Thyroid gland (tissue), 4 donors: ENCODE data around the gene TOX3. TPM values are rescaled to one million over a fixed set of nuclear protein-coding genes. Genes with fewer than 3 reads are reported as not detected.

Experiments
- DNase-seq, 2 donors: peaks; one replicate each; pipeline ENCODE4 v3.0.0-alpha.2; 2019
- H3K27ac ChIP-seq, 3 donors: fragments of 200-600 bp; sonication (generic); 1 replicate in 2 of 3; 2 replicates in 1 of 3; pipeline ENCODE4 v1.5.1; 2016 to 2019; ENCODE audit warnings: mild to moderate bottlenecking in 1 of 3, moderate library complexity in 1 of 3
- H3K27me3 ChIP-seq: fragments of 200-600 bp; sonication (generic); one replicate; pipeline ENCODE4 v1.5.1; 2019
- H3K36me3 ChIP-seq, 2 donors: fragments of 200-600 bp; sonication (generic); one replicate each; pipeline ENCODE4 v1.5.1; 2016 to 2019
- H3K4me1 ChIP-seq, 2 donors: fragments of 200-600 bp; sonication (generic); one replicate each; pipeline ENCODE4 v1.5.1; 2017 to 2019
- H3K4me3 ChIP-seq, 3 donors: fragments of 200-600 bp; sonication (generic); replicated peaks in 1 of 3; 1 replicate in 2 of 3; 2 replicates in 1 of 3; pipeline ENCODE4 v1.5.1; 2016; ENCODE audit warnings: mild to moderate bottlenecking in 1 of 3
- H3K9me3 ChIP-seq: fragments of 200-600 bp; sonication (generic); one replicate; pipeline ENCODE4 v1.5.1; 2017
- POLR2A ChIP-seq, 2 donors: fragments of 450-650 bp; IDR thresholded peaks; one replicate each; pipeline ENCODE4 v1.6.1; 2017; ENCODE audit warnings: antibody characterized with exemption in 2 of 2, mild to moderate bottlenecking in 2 of 2, moderate library complexity in 1 of 2
- WGBS, 2 donors: methylation state at CpG; one replicate each; pipeline ENCODE4 v1.1.5; 2017; 5-methylcytosine and 5-hydroxymethylcytosine counted together
- intact Hi-C: fragments of 100-400 bp; cut with DNase I; formaldehyde crosslinking; loops from one replicate; pipeline ENCODE4 v1.15.1; 2023
- total RNA-seq, 4 donors: library from RNA; depleted of rRNA; stranded (reverse); fragments of >200 nt; gene quantifications; one replicate each; pipeline ENCODE4 v1.2.3, GENCODE V29; 2016
- TF ChIP-seq, protein P1 (sequence below), 6 experiments: fragments of 200-600 bp in 3 of 6; fragments of 450-650 bp in 3 of 6; sonication (generic) in 3 of 6; IDR thresholded peaks; one replicate each; pipeline ENCODE4 v1.5.1; 2016 to 2019; ENCODE audit warnings: antibody characterized with exemption in 6 of 6, mild to moderate bottlenecking in 2 of 6, inconsistent platforms in 1 of 6, moderate library complexity in 1 of 6

The TOX3 gene
- total RNA-seq, 4 donors from 2014 or later: not detected

DNA sequence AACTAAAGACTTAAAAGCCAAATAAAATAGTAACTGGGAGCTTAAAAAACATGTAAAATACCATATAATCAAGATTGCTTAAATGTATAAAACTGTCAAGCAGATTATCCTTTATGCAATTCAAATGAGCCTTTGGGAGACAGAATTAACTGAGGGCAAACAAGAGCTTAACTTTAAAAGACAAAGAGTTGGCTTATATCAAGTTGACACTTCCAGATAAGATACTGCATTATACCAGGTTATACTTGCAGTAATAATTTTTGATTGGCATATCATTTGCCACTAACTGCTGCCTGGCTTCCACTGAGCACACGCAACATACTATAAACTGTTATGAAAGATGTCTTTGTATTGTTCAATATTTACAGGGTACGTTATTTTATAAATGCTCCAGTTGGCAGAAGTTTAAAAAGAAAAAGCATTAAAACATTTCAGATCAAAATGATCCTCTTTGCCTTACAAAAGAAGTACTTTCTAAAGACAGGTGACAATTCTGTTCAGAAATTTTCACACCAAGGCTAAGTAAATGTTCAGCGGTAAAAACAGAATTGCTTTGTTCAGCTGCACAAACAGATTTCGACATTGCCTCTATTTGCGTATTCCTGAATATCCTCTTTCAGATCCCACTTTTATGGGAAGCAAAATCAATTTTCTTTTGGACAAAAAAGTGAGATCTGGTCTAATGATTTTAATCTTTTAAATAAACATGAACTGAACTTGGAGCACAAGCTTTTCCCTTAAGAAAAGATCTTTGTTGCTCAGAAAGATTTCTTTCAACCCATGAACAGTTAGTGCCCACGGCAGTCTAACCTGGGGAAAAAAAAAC is 50.7 kb downstream of the TOX3 start:
- DNase-seq: no peak
- H3K36me3 ChIP-seq: no peaks in the 10 kb centered on the region
- 80 to 82% methylated on average over 6 of the region's 6 CpGs for WGBS, 2 donors
- H3K9me3 ChIP-seq: no peaks in the 10 kb centered on the region
- H3K27ac ChIP-seq: no peak overlapping the region
- TF ChIP-seq, protein P1, sequence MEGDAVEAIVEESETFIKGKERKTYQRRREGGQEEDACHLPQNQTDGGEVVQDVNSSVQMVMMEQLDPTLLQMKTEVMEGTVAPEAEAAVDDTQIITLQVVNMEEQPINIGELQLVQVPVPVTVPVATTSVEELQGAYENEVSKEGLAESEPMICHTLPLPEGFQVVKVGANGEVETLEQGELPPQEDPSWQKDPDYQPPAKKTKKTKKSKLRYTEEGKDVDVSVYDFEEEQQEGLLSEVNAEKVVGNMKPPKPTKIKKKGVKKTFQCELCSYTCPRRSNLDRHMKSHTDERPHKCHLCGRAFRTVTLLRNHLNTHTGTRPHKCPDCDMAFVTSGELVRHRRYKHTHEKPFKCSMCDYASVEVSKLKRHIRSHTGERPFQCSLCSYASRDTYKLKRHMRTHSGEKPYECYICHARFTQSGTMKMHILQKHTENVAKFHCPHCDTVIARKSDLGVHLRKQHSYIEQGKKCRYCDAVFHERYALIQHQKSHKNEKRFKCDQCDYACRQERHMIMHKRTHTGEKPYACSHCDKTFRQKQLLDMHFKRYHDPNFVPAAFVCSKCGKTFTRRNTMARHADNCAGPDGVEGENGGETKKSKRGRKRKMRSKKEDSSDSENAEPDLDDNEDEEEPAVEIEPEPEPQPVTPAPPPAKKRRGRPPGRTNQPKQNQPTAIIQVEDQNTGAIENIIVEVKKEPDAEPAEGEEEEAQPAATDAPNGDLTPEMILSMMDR (IDR thresholded peaks at IDR 0.05): no peak
- TF ChIP-seq POLR2A (IDR thresholded peaks at IDR 0.05): no peak
- intact Hi-C loops: no loop called here
- H3K4me3 ChIP-seq: no peak overlapping the region
- no peaks in the 10 kb centered on the region for H3K27me3 ChIP-seq
- no peaks in the 10 kb centered on the region for H3K4me1 ChIP-seq

DNA sequence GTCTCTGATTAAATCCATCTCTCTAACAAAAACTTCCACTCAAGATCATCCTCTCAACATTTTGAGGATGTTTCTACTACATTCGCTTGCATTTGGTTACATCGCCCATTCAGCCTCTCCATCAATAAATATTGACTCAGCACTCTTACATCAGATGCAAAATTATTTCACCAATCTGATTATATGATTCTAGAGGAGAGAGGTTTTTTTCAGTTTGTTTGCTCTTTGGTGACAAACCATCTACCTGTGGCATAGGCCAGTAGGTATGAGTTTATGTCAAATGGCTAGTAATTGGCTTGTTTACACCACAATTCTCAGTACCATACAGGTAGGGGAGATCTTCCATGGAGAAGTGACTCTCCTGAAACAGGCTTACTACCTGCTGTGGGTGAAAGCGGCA is 52.3 kb downstream of the TOX3 start:
- DNase-seq: no peak
- H3K27ac ChIP-seq: no peak overlapping the region
- no peak overlapping the region for H3K4me3 ChIP-seq
- no peaks in the 10 kb centered on the region for H3K27me3 ChIP-seq
- H3K4me1 ChIP-seq: no peaks in the 10 kb centered on the region
- no peaks in the 10 kb centered on the region for H3K36me3 ChIP-seq
- WGBS, 2 donors: 89 to 92% methylated on average over 3 of the region's 3 CpGs
- TF ChIP-seq POLR2A (IDR thresholded peaks at IDR 0.05): no peak
- TF ChIP-seq, protein P1 (IDR thresholded peaks at IDR 0.05): no peak
- H3K9me3 ChIP-seq: no peaks in the 10 kb centered on the region
- intact Hi-C loops: no loop called here

DNA sequence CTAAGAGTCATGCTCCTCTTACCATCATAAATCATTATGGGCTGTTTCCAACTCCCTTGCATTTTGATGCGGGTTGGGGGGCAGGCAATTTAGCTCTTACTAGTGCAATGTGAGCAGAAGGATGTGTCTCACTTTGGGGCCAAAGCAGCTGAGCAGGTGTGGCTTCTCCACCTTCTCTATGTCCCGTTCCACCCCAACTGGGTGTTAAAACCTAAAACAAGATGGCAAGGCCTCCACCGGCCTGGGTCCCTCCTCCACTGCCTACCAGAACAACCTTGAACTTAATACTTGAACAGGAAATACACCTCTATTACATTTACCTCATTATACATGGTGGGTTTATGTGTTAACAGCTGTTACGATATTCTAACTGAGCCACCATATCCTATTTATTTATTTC is 52.8 kb downstream of the TOX3 start:
- Histone ChIP-seq H3K36me3 (no peaks in the 10 kb centered on the region), H3K4me1 (no peaks in the 10 kb centered on the region), H3K27me3 (no peaks in the 10 kb centered on the region), H3K4me3 (no peak overlapping the region), H3K9me3 (no peaks in the 10 kb centered on the region), H3K27ac (no peak overlapping the region)
- no peak for DNase-seq
- 86 to 88% methylated on average over 4 of the region's 4 CpGs for WGBS, 2 donors
- intact Hi-C loops: no loop called here
- TF ChIP-seq, protein P1 (IDR thresholded peaks at IDR 0.05): no peak
- no peak for TF ChIP-seq POLR2A (IDR thresholded peaks at IDR 0.05)

DNA sequence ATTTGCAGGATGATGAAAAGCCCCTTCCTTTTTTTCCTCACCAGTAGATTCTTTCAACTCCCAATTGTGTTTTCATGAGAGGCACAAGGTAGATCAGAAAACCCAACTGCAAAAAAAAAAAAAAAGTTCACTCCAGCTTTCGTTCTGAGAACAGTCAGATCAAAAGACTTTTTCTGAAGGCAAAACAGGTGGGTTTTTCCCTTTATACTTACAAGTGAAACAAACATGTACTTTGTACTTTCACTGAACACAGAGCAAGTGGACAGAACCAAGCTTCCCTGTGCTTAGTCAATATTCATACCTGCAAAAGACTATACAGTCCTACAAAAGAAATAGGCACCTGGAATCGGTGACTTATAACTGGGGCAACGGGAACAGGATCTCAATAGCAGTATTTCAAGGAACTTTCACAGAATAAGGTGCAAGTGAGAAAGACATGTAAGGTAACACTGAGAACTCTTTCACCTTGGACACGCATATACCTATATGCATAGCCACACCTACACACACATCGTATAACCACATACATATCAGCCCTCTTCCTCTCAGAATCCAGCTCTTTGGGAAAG is 54.1 kb downstream of the TOX3 start:
- Histone ChIP-seq H3K27ac (no peak overlapping the region), H3K27me3 (no peaks in the 10 kb centered on the region), H3K4me3 (no peak overlapping the region), H3K9me3 (no peaks in the 10 kb centered on the region), H3K4me1 (no peaks in the 10 kb centered on the region), H3K36me3 (no peaks in the 10 kb centered on the region)
- TF ChIP-seq, protein P1 (IDR thresholded peaks at IDR 0.05): no peak
- TF ChIP-seq POLR2A (IDR thresholded peaks at IDR 0.05): no peak
- no peak for DNase-seq
- 83 to 87% methylated on average over 5 of the region's 5 CpGs for WGBS, 2 donors
- intact Hi-C loops: no loop called here

DNA sequence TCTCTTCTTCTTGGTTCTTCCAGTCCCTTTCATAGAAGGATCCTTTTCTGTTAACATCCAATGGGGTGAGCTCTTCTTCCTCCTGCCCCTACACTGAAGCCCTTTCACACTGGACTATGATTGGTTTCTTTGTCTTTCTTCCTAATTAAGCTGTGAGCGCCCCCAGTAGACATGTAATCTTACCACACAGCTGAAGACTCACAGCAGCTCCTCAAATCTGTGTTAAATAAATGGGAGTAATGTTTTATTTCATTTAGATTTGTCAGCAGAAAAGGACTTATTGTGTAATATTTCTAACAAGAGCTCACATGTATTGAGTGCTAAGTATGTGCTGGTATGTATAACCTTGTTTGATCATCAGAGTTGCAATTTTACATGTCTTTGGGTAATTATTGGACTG is 55.7 kb downstream of the TOX3 start:
- H3K9me3 ChIP-seq: no peaks in the 10 kb centered on the region
- no peak overlapping the region for H3K27ac ChIP-seq
- H3K27me3 ChIP-seq: no peaks in the 10 kb centered on the region
- no peaks in the 10 kb centered on the region for H3K36me3 ChIP-seq
- intact Hi-C loops: no loop called here
- H3K4me3 ChIP-seq: no peak overlapping the region
- TF ChIP-seq, protein P1 (IDR thresholded peaks at IDR 0.05): no peak
- no peak for TF ChIP-seq POLR2A (IDR thresholded peaks at IDR 0.05)
- DNase-seq: no peak
- WGBS, 2 donors: 87 to 91% methylated on average over 1 of the region's 1 CpG
- no peaks in the 10 kb centered on the region for H3K4me1 ChIP-seq
